K562 (cell line): ENCODE results near the gene FAM50B. TPM values are rescaled to one million over a fixed set of nuclear protein-coding genes. Genes with fewer than 3 reads are reported as not detected.

Experiments used
- ATAC-seq: fragments of 200-7000 bp; cut with Tn5 transposase; 3 replicates; pipeline ENCODE4 v1.9.1; 2020; ENCODE audit warnings: moderate library complexity
- BruUV-seq: library from RNA; stranded (reverse); fragments of 400-500 nt; replicated peaks from 2 replicates; lab custom pipeline; 2021; lab: Mats Ljungman, UMichigan
- CTCF ChIA-PET: fragments of 300-600 bp; formaldehyde crosslinking; extraction: SDS; loops from one replicate; lab custom pipeline; 2021; ENCODE audit warnings: low intra/inter-chr PET ratio; lab: Yijun Ruan, JAX
- POLR2A ChIA-PET: fragments of 300-600, 350-650 bp; sonication (Branson Sonifier 250); formaldehyde crosslinking; extraction: SDS; loops from one replicate; lab custom pipeline; 2021; ENCODE audit warnings: antibody characterized with exemption, inconsistent platforms; lab: Yijun Ruan, JAX
- DNase-seq, 4 experiments: peaks; one replicate each; pipeline versions ENCODE4 v3.0.0 to v3.0.0-alpha.2; 2011 to 2018; ENCODE audit warnings: low spot score in 3 of 4, mixed read lengths in 3 of 4; ENCODE audit errors: extremely low read depth in 1 of 4
- FAIRE-seq: peaks from 2 replicates; lab custom pipeline; 2011; peaks lifted over from hg19 to GRCh38; lab: Jason Lieb, UNC
- H2AFZ ChIP-seq: 2 replicates; pipeline ENCODE4 v1.6.0; 2011; ENCODE audit warnings: low read depth, low read length, control low read depth, inconsistent platforms
- H3K27ac ChIP-seq: fragments of 200-600 bp; 3 replicates; pipeline ENCODE4 v1.8.0; 2011; ENCODE audit warnings: low read depth, mild to moderate bottlenecking, control low read depth, inconsistent platforms, low read length, moderate library complexity, mixed read lengths; ENCODE audit errors: extremely low read depth
- H3K27me3 ChIP-seq, 2 experiments: fragments of 300-600 bp in 1 of 2; 2 replicates in 1 of 2; 3 replicates in 1 of 2; pipeline versions ENCODE4 v1.6.0 to v1.8.0; 2011; ENCODE audit warnings: inconsistent platforms in 2 of 2, low read length in 2 of 2, mild to moderate bottlenecking in 1 of 2, mixed read lengths in 1 of 2, moderate library complexity in 1 of 2; ENCODE audit not compliant: control insufficient read depth in 2 of 2, insufficient read depth in 2 of 2
- H3K36me3 ChIP-seq: fragments of 300-600 bp; 3 replicates; pipeline ENCODE4 v1.8.0; 2011; ENCODE audit warnings: mild to moderate bottlenecking, low read length, inconsistent platforms; ENCODE audit not compliant: control insufficient read depth, insufficient read depth
- H3K4me1 ChIP-seq, 2 experiments: fragments of 200-600 bp in 1 of 2; replicated peaks in 1 of 2; 2 replicates in 1 of 2; 3 replicates in 1 of 2; pipeline versions ENCODE4 v1.5.1 to v1.8.0; 2011; ENCODE audit warnings: inconsistent platforms in 2 of 2, low read length in 2 of 2, mild to moderate bottlenecking in 1 of 2, mixed read lengths in 1 of 2, moderate library complexity in 1 of 2; ENCODE audit not compliant: control insufficient read depth in 2 of 2, insufficient read depth in 2 of 2
- H3K4me2 ChIP-seq: 2 replicates; pipeline ENCODE4 v1.6.1; 2011; ENCODE audit warnings: low read length, control low read depth, inconsistent platforms, mixed read lengths; ENCODE audit not compliant: insufficient read depth
- H3K4me3 ChIP-seq: fragments of 200-600 bp; sonication (generic), shearing (Covaris generic); 2 replicates; pipeline ENCODE4 v1.5.1; 2016; ENCODE audit warnings: control low read depth, inconsistent platforms
- H3K79me2 ChIP-seq: fragments of 200-600 bp; 3 replicates; pipeline ENCODE4 v1.8.0; 2011; ENCODE audit warnings: low read length, inconsistent platforms; ENCODE audit not compliant: control insufficient read depth, insufficient read depth
- H3K9ac ChIP-seq, 2 experiments: 2 replicates each; pipeline versions ENCODE4 v1.6.0 to v1.6.1; 2011; ENCODE audit warnings: low read depth in 2 of 2, low read length in 2 of 2, control low read depth in 1 of 2, inconsistent platforms in 1 of 2, mild to moderate bottlenecking in 1 of 2, mixed read lengths in 1 of 2; ENCODE audit not compliant: insufficient read depth in 1 of 2
- H3K9me1 ChIP-seq: one replicate; pipeline ENCODE4 v1.6.0; 2011; ENCODE audit warnings: inconsistent platforms, mild to moderate bottlenecking, low read length, moderate library complexity; ENCODE audit not compliant: control insufficient read depth, insufficient read depth
- H3K9me3 ChIP-seq: replicated peaks from 2 replicates; pipeline ENCODE4 v1.5.1; 2011; ENCODE audit warnings: low read depth, low read length, inconsistent platforms; ENCODE audit not compliant: control insufficient read depth, insufficient read depth
- H4K20me1 ChIP-seq: replicated peaks from 2 replicates; pipeline ENCODE4 v1.6.1; 2011; ENCODE audit warnings: low read length, inconsistent platforms, mixed read lengths; ENCODE audit not compliant: control insufficient read depth, insufficient read depth
- CTBP1 ChIP-seq: fragments of 450-650 bp; IDR thresholded peaks from 2 replicates; pipeline ENCODE4 v1.6.1; 2016; ENCODE audit warnings: borderline replicate concordance
- ELK1 ChIP-seq: sonication (generic); formaldehyde crosslinking; IDR thresholded peaks from 2 replicates; pipeline ENCODE4 v1.8.1; 2022; ENCODE audit warnings: missing genetic modification reagents
- HMG20A ChIP-seq: fragments of 450-650 bp; formaldehyde crosslinking; conservative IDR thresholded peaks from 2 replicates; pipeline ENCODE4 v1.4.0; 2020; ENCODE audit warnings: mild to moderate bottlenecking, mixed read lengths
- JUNB ChIP-seq: fragments of 450-650 bp; formaldehyde crosslinking; conservative IDR thresholded peaks from 2 replicates; pipeline ENCODE4 v1.4.0; 2020; ENCODE audit warnings: mild to moderate bottlenecking
- NFIC ChIP-seq: fragments of 450-650 bp; IDR thresholded peaks from 2 replicates; pipeline ENCODE4 v1.6.1; 2017; ENCODE audit warnings: mild to moderate bottlenecking, inconsistent platforms
- ZBTB33 ChIP-seq: sonication (generic); formaldehyde crosslinking; IDR thresholded peaks from 2 replicates; pipeline ENCODE4 v1.8.1; 2023; ENCODE audit warnings: mild to moderate bottlenecking, missing genetic modification reagents
- WGBS: fragments of 100-300 bp; shearing (Covaris generic); methylation state at CpG from one replicate; pipeline ENCODE4 v1.1.6; 2016; ENCODE audit warnings: low coverage, mixed read lengths; ENCODE audit not compliant: insufficient coverage; ENCODE audit errors: missing lambda C conversion rate; 5-methylcytosine and 5-hydroxymethylcytosine counted together
- in situ Hi-C: fragments of 300-500 bp; cut with MboI; formaldehyde crosslinking; loops from 4 replicates; pipeline ENCODE4 v1.15.0; 2018; ENCODE audit warnings: inconsistent platforms, mixed read lengths
- intact Hi-C: fragments of 100-400 bp; cut with micrococcal nuclease; formaldehyde crosslinking; loops from 2 replicates; pipeline ENCODE4 v1.14.2; 2022
- polyA plus RNA-seq, 8 experiments: library from polyadenylated mRNA; depleted of rRNA in 4 of 8; stranded (reverse) in 5 of 8; unstranded in 3 of 8; fragments of >200 nt; fragmentation: Nextera tagmentation in 2 of 8; fragmentation: Illumina TruSeq in 1 of 8; extraction: Ambion mirVana in 2 of 8; extraction: Trizol in 1 of 8; gene quantifications; 2 replicates each; pipeline versions ENCODE4 v1.2.1 to v1.2.3, GENCODE V29; 2011 to 2014; ENCODE audit warnings: inconsistent platforms in 1 of 8, missing spikeins in 1 of 8
- total RNA-seq, 7 experiments: library from RNA; depleted of rRNA in 6 of 7; stranded (reverse); fragments of >200 nt in 6 of 7; fragmentation: Illumina TruSeq in 2 of 7; extraction: Trizol in 2 of 7; gene quantifications; 2 replicates each; pipeline versions ENCODE4 v1.2.1 to v1.2.3, GENCODE V29; 2011 to 2021; ENCODE audit warnings: low replicate concordance in 1 of 7

FAM50B gene
- total and polyA plus RNA-seq, 9 of the 15 experiments (the other 6 are each of a cell fraction or from before 2014, with no cell fraction given), result 0.09 to 0.16 (median 0.13) TPM; not detected in 6

GRCh38 chr6:3849681-3850450, 693 bp downstream of the FAM50B start:
- ChIA-PET POLR2A (no interaction called here), CTCF (no interaction called here)
- Histone ChIP-seq H3K9me1 (no peaks in the 10 kb centered on the region), H3K36me3 (no peaks in the 10 kb centered on the region), H3K4me1 (peaks cover 0 to 13% of the 10 kb centered on the region in 2 experiments; a peak in 1 of 5 replicates), H4K20me1 (no peaks in the 10 kb centered on the region), H3K4me3 (no peak overlapping the region), H3K27ac (no peak overlapping the region), H3K27me3 (peaks cover 11 to 19% of the 10 kb centered on the region in 2 experiments; a peak in 4 of 5 replicates), H3K4me2 (no peak overlapping the region), H2AFZ (no peak overlapping the region), H3K79me2 (no peaks in the 10 kb centered on the region), H3K9me3 (no peaks in the 10 kb centered on the region), H3K9ac (no peak overlapping the region)
- no TSS peak for BruUV-seq
- TF ChIP-seq JUNB (CRISPR knock-in tag) (no peak), ZBTB33 (CRISPR knock-in tag) (peak; percentile 70), NFIC (0 out of 2 replicates have a peak, but pooled peaks have one; percentile 37), ELK1 (CRISPR knock-in tag) (no peak), HMG20A (no peak), CTBP1 (no peak)
- no peak for FAIRE-seq
- intact Hi-C loops, result no loop called here
- in situ Hi-C loops, result no loop called here
- 79% methylated on average over 58 of the region's 73 CpGs for WGBS
- DNase-seq, result no peak
- ATAC-seq, result no peak
